Neural cell (in vitro differentiated cells): ENCODE results near the gene PAPPA2. TPM values are rescaled to one million over a fixed set of nuclear protein-coding genes. Genes with fewer than 3 reads are reported as not detected.

Source experiments
- H2AFZ ChIP-seq: fragments of 200-600, 300-800 bp; sonication (generic), shearing (Covaris generic); 2 replicates; pipeline ENCODE4 v1.6.0; 2014; ENCODE audit warnings: low read depth, mild to moderate bottlenecking, antibody characterized with exemption, low read length, moderate library complexity
- H3F3A ChIP-seq: fragments of 200-600 bp; shearing (Covaris generic); 2 replicates; pipeline ENCODE4 v1.6.1; 2016; ENCODE audit warnings: mild to moderate bottlenecking, moderate library complexity, mixed read lengths, antibody characterized with exemption, low read length; ENCODE audit not compliant: insufficient read depth, poor library complexity, severe bottlenecking
- H3K27ac ChIP-seq: fragments of 200-600, 300-800 bp; sonication (generic), shearing (Covaris generic); 2 replicates; pipeline ENCODE4 v1.5.1; 2014; ENCODE audit warnings: mild to moderate bottlenecking, low read length, moderate library complexity
- H3K27me3 ChIP-seq: fragments of 300-800, 200-600 bp; sonication (generic), shearing (Covaris generic); 2 replicates; pipeline ENCODE4 v1.6.0; 2014; ENCODE audit warnings: mild to moderate bottlenecking, low read depth, low read length, moderate library complexity; ENCODE audit not compliant: insufficient read depth
- H3K36me3 ChIP-seq: fragments of 300-800, 200-600 bp; sonication (generic), shearing (Covaris generic); 2 replicates; pipeline ENCODE4 v1.5.1; 2014; ENCODE audit warnings: mild to moderate bottlenecking, antibody characterized with exemption, low read length, moderate library complexity; ENCODE audit not compliant: insufficient read depth
- H3K4me2 ChIP-seq: fragments of 300-800, 200-600 bp; sonication (generic), shearing (Covaris generic); 2 replicates; pipeline ENCODE4 v1.6.0; 2014; ENCODE audit warnings: mild to moderate bottlenecking, low read length
- H3K4me3 ChIP-seq: fragments of 300-800, 200-600 bp; sonication (generic), shearing (Covaris generic); 2 replicates; pipeline ENCODE4 v1.5.1; 2014; ENCODE audit warnings: mild to moderate bottlenecking, low read length, moderate library complexity
- H3K79me2 ChIP-seq: fragments of 200-600 bp; shearing (Covaris generic); replicated peaks from 2 replicates; pipeline ENCODE4 v1.6.0; 2014; ENCODE audit warnings: mild to moderate bottlenecking, low read length, moderate library complexity; ENCODE audit not compliant: insufficient read depth
- H3K9ac ChIP-seq: fragments of 300-800, 200-600 bp; sonication (generic), shearing (Covaris generic); 2 replicates; pipeline ENCODE4 v1.6.1; 2016; ENCODE audit warnings: mild to moderate bottlenecking, low read length, mixed read lengths
- H3K9me2 ChIP-seq: fragments of 200-600 bp; shearing (Covaris generic); 2 replicates; pipeline ENCODE4 v1.6.1; 2016; ENCODE audit warnings: mild to moderate bottlenecking, low read length, mixed read lengths; ENCODE audit not compliant: insufficient read depth
- H3K9me3 ChIP-seq: fragments of 200-600, 300-800 bp; sonication (generic), shearing (Covaris generic); 2 replicates; pipeline ENCODE4 v1.6.1; 2016; ENCODE audit warnings: mild to moderate bottlenecking, mixed run types, low read length, moderate library complexity, mixed read lengths
- H4K20me1 ChIP-seq: fragments of 200-600 bp; shearing (Covaris generic); 2 replicates; pipeline ENCODE4 v1.6.1; 2016; ENCODE audit warnings: mild to moderate bottlenecking, mixed run types; ENCODE audit not compliant: insufficient read depth
- CTCF ChIP-seq: fragments of 450-650 bp; IDR thresholded peaks from 2 replicates; pipeline ENCODE4 v1.5.1; 2014; ENCODE audit warnings: antibody characterized with exemption, mild to moderate bottlenecking, moderate library complexity; ENCODE audit not compliant: poor library complexity, severe bottlenecking
- EP300 ChIP-seq: fragments of 450-650 bp; conservative IDR thresholded peaks from 2 replicates; pipeline ENCODE4 v1.6.1; 2014; ENCODE audit warnings: antibody characterized with exemption, mild to moderate bottlenecking, moderate library complexity; ENCODE audit not compliant: poor library complexity, severe bottlenecking
- EZH2 ChIP-seq: fragments of 200-600, 300-800 bp; shearing (Covaris generic), sonication (generic); IDR thresholded peaks from 2 replicates; pipeline ENCODE4 v1.6.1; 2014; ENCODE audit warnings: antibody characterized with exemption, low read length, borderline replicate concordance, mild to moderate bottlenecking; ENCODE audit not compliant: insufficient read depth, poor library complexity, severe bottlenecking
- MXI1 ChIP-seq: fragments of 450-650 bp; conservative IDR thresholded peaks from 2 replicates; pipeline ENCODE4 v1.6.1; 2014; ENCODE audit warnings: antibody characterized with exemption, mild to moderate bottlenecking; ENCODE audit not compliant: poor library complexity, severe bottlenecking
- POLR2AphosphoS5 ChIP-seq: IDR thresholded peaks from 2 replicates; pipeline ENCODE4 v1.6.1; 2012
- RAD21 ChIP-seq: fragments of 450-650 bp; conservative IDR thresholded peaks from 2 replicates; pipeline ENCODE4 v1.6.1; 2014; ENCODE audit warnings: antibody characterized with exemption, mild to moderate bottlenecking, moderate library complexity
- REST ChIP-seq: IDR thresholded peaks from 2 replicates; pipeline ENCODE4 v1.6.1; 2012; ENCODE audit warnings: borderline replicate concordance
- SMC3 ChIP-seq: fragments of 450-650 bp; conservative IDR thresholded peaks from 2 replicates; pipeline ENCODE4 v1.6.1; 2014; ENCODE audit warnings: antibody characterized with exemption, mild to moderate bottlenecking, moderate library complexity; ENCODE audit not compliant: poor library complexity
- TAF1 ChIP-seq: IDR thresholded peaks from 2 replicates; pipeline ENCODE4 v1.6.1; 2012; ENCODE audit warnings: low read depth
- polyA plus RNA-seq: library from polyadenylated mRNA; depleted of rRNA; stranded (reverse); fragments of >200 nt; gene quantifications from 2 replicates; pipeline ENCODE4 v1.2.3, GENCODE V29; 2014

PAPPA2 gene
- polyA plus RNA-seq, 1 donor from 2014 or later = 0.59 TPM

- H3K9me2 ChIP-seq = no peaks in the 10 kb centered on the region
- no peaks in the 10 kb centered on the region for H3K27me3 ChIP-seq
- no peaks in the 10 kb centered on the region for H3F3A ChIP-seq
- no peaks in the 10 kb centered on the region for H4K20me1 ChIP-seq
- no peaks in the 10 kb centered on the region for H3K36me3 ChIP-seq
- H3K79me2 ChIP-seq = no peaks in the 10 kb centered on the region
- H3K9ac ChIP-seq = no peak overlapping the region
- no peak overlapping the region for H3K27ac ChIP-seq
- no peak overlapping the region for H3K4me2 ChIP-seq
- no peak for TF ChIP-seq MXI1
- TF ChIP-seq CTCF = no peak
- no peak for TF ChIP-seq EP300
- no peak for TF ChIP-seq POLR2AphosphoS5
- no peak for TF ChIP-seq TAF1
- no peak for TF ChIP-seq EZH2
- no peak for TF ChIP-seq RAD21
- TF ChIP-seq REST = no peak
- no peak for TF ChIP-seq SMC3
- H3K9me3 ChIP-seq = no peaks in the 10 kb centered on the region
- no peak overlapping the region for H2AFZ ChIP-seq
- no peak overlapping the region for H3K4me3 ChIP-seq
Observed at GRCh38 chr1:176444286-176444685, 18.7 kb upstream of the PAPPA2 start.

- Histone ChIP-seq H3K36me3 (no peaks in the 10 kb centered on the region), H3K9ac (no peak overlapping the region), H4K20me1 (no peaks in the 10 kb centered on the region), H3F3A (no peaks in the 10 kb centered on the region), H3K79me2 (no peaks in the 10 kb centered on the region), H3K9me3 (no peaks in the 10 kb centered on the region), H3K4me3 (no peak overlapping the region), H3K4me2 (no peak overlapping the region), H3K9me2 (no peaks in the 10 kb centered on the region), H3K27me3 (no peaks in the 10 kb centered on the region), H3K27ac (no peak overlapping the region), H2AFZ (no peak overlapping the region)
- TF ChIP-seq SMC3 (no peak), MXI1 (no peak), RAD21 (no peak), POLR2AphosphoS5 (no peak), EP300 (no peak), EZH2 (no peak), CTCF (no peak), TAF1 (no peak), REST (no peak)
Observed at GRCh38 chr1:176445402-176445801, 17.6 kb upstream of the PAPPA2 start.
